Psoas muscle (tissue), 8 donors: ENCODE data around the gene SPON1. TPM values are rescaled to one million over a fixed set of nuclear protein-coding genes. Genes with fewer than 3 reads are reported as not detected.

Experiments
- ATAC-seq, 4 donors: fragments of 200-7000 bp; cut with Tn5 transposase; one replicate each; pipeline ENCODE4 v1.9.1; 2020; ENCODE audit warnings: moderate library complexity in 3 of 4, mild to moderate bottlenecking in 2 of 4
- DNase-seq, 2 donors: peaks; one replicate each; pipeline ENCODE4 v3.0.0-alpha.2; 2020
- H3K27ac ChIP-seq: fragments of 200-600 bp; one replicate; pipeline ENCODE4 v1.8.0; 2022
- H3K27me3 ChIP-seq, 3 donors: fragments of 200-600 bp in 1 of 3; one replicate each; pipeline versions ENCODE4 v1.6.1 to v1.8.0; 2013 to 2022; ENCODE audit warnings: low read length in 2 of 3, mild to moderate bottlenecking in 2 of 3, moderate library complexity in 1 of 3; ENCODE audit not compliant: insufficient read depth in 3 of 3
- H3K36me3 ChIP-seq, 2 donors: fragments of 200-600 bp in 1 of 2; one replicate each; pipeline versions ENCODE4 v1.6.1 to v1.8.0; 2013 to 2022; ENCODE audit warnings: low read depth in 1 of 2, mild to moderate bottlenecking in 1 of 2, moderate library complexity in 1 of 2; ENCODE audit not compliant: insufficient read depth in 1 of 2
- H3K4me1 ChIP-seq: fragments of 200-600 bp; one replicate; pipeline ENCODE4 v1.8.0; 2022
- H3K4me3 ChIP-seq: fragments of 200-600 bp; one replicate; pipeline ENCODE4 v1.8.0; 2022; ENCODE audit warnings: mild to moderate bottlenecking
- H3K9me3 ChIP-seq: fragments of 200-600 bp; one replicate; pipeline ENCODE4 v1.8.0; 2022
- WGBS, 3 donors: extraction: QIAGEN DNeasy Blood & Tissue Kit; methylation state at CpG; one replicate each; pipeline versions ENCODE4 v1.1.6 to v1.1.7; 2013; 5-methylcytosine and 5-hydroxymethylcytosine counted together
- intact Hi-C, 2 donors: fragments of 100-400 bp; cut with DNase I; formaldehyde crosslinking; loops; one replicate each; pipeline versions ENCODE4 v1.11.0 to v1.14.2; 2022
- polyA plus RNA-seq, 3 donors: library from polyadenylated mRNA; stranded (reverse); fragments of 200-250 nt; gene quantifications; one replicate each; pipeline ENCODE4 v1.2.3, GENCODE V29; 2013
- total RNA-seq, 4 donors: library from RNA; stranded (reverse); fragmentation: NEBNext Ultra II Directional in 2 of 4; extraction: Animal tissue kit (Norgen Biotek cat#: 25700) in 2 of 4; gene quantifications; one replicate each; pipeline versions ENCODE4 v1.2.1 to v1.2.4, GENCODE V29; 2021 to 2023
- TF ChIP-seq, protein P1 (sequence below): fragments of 200-600 bp; IDR thresholded peaks from one replicate; pipeline ENCODE4 v1.8.0; 2022; ENCODE audit warnings: antibody characterized with exemption
- donor health status: healthy with polysubstance abuse.
- donor health status: DM: no; HTN: no; CAD: no; lungs with moderate emphysema.
- donor health status: Bipolar disorder and iron deficiency.
- donor health status: healthy.
- donor health status: DM: yes; HTN: yes; CAD: no.
- donor health status: DM: no; HTN: no; CAD: no.
- donor health status: DM: no; HTN: no; CAD: no.
- donor health status: DM: yes; HTN: yes; CAD: no.

SPON1 gene
- total and polyA plus RNA-seq, 7 donors = 0.24 to 1.6 (median 1.2) TPM

DNA sequence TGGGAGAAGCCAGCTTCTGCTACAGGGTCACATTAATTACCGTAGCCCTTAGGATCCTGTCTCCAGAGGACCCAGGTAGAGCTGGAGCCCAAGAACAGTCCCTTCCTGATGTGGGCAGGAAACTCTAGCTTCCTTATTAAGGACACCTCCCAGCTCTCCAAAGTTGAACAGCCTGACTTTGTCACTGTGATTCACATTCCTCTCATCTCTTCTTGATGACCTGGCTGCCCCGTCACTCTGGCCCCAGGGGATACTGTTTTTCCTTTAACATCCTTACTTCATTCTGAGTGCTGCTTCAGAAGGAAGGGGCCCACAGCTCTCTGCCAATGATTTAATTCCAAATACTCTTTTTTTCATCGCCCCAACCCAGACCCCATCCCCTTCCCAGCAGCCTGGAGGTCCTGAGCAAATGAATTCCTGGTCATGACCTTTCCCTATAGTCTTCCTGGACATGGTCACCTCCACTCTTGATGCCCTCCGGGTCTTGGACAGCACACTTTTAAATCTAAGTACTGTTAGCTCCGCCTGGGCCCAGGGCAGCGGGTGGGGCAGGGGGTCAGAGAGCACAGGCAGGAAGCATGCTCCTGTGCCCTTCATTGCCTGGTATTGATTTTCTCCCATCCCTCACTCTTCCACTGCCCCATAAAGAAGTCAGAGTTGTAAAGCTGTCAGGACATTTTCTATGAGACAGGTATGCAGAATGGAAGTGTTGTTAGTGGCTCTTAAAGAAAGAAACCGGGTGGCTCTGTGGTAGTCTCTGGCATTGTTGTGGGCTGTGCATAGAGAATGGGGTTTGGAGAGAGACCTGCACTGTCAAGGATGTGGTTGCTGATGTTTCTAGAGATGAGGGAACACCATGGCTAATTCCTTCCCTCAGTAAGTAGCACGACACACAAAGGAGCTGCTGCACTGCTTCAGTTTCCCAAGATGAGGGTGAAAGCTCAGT, 22.3 kb upstream of the SPON1 start:
- TF ChIP-seq, protein P1, sequence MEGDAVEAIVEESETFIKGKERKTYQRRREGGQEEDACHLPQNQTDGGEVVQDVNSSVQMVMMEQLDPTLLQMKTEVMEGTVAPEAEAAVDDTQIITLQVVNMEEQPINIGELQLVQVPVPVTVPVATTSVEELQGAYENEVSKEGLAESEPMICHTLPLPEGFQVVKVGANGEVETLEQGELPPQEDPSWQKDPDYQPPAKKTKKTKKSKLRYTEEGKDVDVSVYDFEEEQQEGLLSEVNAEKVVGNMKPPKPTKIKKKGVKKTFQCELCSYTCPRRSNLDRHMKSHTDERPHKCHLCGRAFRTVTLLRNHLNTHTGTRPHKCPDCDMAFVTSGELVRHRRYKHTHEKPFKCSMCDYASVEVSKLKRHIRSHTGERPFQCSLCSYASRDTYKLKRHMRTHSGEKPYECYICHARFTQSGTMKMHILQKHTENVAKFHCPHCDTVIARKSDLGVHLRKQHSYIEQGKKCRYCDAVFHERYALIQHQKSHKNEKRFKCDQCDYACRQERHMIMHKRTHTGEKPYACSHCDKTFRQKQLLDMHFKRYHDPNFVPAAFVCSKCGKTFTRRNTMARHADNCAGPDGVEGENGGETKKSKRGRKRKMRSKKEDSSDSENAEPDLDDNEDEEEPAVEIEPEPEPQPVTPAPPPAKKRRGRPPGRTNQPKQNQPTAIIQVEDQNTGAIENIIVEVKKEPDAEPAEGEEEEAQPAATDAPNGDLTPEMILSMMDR = no peak
- Histone ChIP-seq H3K27ac (no peak overlapping the region), H3K27me3 (no peaks in the 10 kb centered on the region), H3K9me3 (no peaks in the 10 kb centered on the region), H3K4me3 (no peak overlapping the region), H3K4me1 (no peaks in the 10 kb centered on the region), H3K36me3 (no peaks in the 10 kb centered on the region)
- 55 to 69% (median 64%) methylated on average over 8 of the region's 8 CpGs for WGBS, 3 donors
- DNase-seq (no peak), ATAC-seq (no peak)
- intact Hi-C loops = no loop called here

DNA sequence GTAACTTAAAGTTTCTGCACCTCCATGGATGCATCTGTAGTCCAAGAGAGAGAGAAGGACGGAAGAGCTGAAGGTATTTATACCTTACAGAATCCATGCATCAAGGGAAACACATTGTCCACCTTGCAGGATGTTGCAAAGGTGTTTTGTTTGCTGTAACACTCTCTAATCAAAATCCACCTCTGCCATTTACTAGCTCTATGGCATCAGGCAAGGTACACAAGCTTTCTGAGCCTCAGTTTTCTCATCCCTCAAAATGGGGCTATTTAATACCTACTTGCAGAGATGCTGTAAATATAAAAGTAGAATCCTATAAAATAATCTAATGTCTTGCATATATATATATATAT, 21.6 kb upstream of the SPON1 start:
- Histone ChIP-seq H3K4me1 (no peaks in the 10 kb centered on the region), H3K27me3 (no peaks in the 10 kb centered on the region), H3K9me3 (no peaks in the 10 kb centered on the region), H3K4me3 (no peak overlapping the region), H3K27ac (no peak overlapping the region), H3K36me3 (no peaks in the 10 kb centered on the region)
- ATAC-seq (no peak), DNase-seq (no peak)
- TF ChIP-seq, protein P1 = no peak
- intact Hi-C loops = no loop called here
- 75 to 82% (median 76%) methylated on average over 1 of the region's 1 CpG for WGBS, 3 donors

DNA sequence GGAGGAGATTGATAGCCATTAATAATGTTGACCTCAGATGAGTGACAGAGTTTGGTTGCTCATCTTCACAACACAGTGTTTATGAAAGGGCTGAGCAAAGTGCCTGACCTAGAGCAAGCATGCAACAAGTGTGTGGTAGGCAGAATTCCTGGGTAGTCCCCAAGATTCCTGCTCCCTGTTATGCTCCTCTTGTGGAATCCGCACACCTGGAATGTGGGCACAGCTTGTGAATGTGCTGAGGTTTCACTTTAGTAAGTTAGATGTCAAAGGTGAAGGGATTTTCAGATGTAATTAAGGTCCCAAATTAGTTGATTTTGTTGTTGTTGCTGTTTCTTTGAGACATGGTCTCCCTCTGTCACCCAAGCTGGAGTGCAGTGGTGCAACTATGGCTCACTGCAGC, 20.7 kb upstream of the SPON1 start:
- 95 to 100% (median 100%) methylated on average over 1 of the region's 1 CpG for WGBS, 3 donors
- Histone ChIP-seq H3K9me3 (no peaks in the 10 kb centered on the region), H3K27me3 (no peaks in the 10 kb centered on the region), H3K4me3 (no peak overlapping the region), H3K36me3 (no peaks in the 10 kb centered on the region), H3K27ac (no peak overlapping the region), H3K4me1 (no peaks in the 10 kb centered on the region)
- intact Hi-C loops = no loop called here
- DNase-seq (no peak), ATAC-seq (no peak)
- TF ChIP-seq, protein P1 = no peak

DNA sequence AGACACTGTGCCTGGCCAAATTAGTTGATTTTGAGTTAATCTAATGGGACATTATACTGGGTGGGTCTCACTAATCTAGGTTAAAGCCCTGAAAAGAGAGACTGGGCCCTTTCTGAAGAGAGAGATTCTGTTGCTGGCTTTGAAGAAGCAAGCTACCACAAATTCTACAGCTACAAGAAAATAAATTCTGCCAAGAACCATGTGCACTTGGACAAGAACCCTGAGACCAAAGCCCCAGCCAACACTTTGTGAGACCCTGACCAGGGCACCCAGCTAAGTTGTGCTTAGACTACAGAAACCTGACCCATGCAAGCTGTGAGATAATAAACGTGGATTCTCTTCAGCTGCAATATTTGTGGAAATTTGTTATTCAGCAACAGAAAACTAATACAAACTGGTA, 20.1 kb upstream of the SPON1 start:
- TF ChIP-seq, protein P1 = no peak
- H3K27ac ChIP-seq = no peak overlapping the region
- no peaks in the 10 kb centered on the region for H3K4me1 ChIP-seq
- intact Hi-C loops = no loop called here
- H3K4me3 ChIP-seq = no peak overlapping the region
- H3K9me3 ChIP-seq = no peaks in the 10 kb centered on the region
- no peaks in the 10 kb centered on the region for H3K36me3 ChIP-seq
- ATAC-seq (no peak), DNase-seq (no peak)
- 52 to 69% (median 58%) methylated on average over 1 of the region's 1 CpG for WGBS, 3 donors
- no peaks in the 10 kb centered on the region for H3K27me3 ChIP-seq

DNA sequence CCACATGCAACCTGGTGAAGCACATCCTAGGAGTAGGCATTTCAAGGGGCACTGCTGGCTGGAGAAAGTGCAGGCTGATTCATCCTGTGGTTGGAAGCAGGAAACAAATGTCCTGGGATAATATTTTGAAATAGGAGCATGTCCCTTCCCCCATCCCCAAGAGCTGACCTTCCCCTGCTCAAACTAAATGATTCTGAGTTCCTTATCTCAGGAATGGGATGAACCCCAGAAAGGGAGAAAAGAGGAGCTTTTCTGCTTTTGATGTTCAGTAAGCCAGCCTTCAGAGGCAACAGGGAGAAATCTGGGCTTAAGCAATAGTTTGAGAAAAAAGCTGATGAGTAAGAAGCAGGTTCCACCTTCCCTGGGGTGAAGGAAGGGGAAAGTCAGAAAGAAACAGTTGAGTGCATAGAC, 19.5 kb upstream of the SPON1 start:
- no peak for DNase-seq
- no peak for ATAC-seq
- Histone ChIP-seq H3K4me3 (no peak overlapping the region), H3K36me3 (no peaks in the 10 kb centered on the region), H3K27ac (no peak overlapping the region), H3K27me3 (no peaks in the 10 kb centered on the region), H3K9me3 (no peaks in the 10 kb centered on the region), H3K4me1 (no peaks in the 10 kb centered on the region)
- TF ChIP-seq, protein P1 = no peak
- intact Hi-C loops = no loop called here
